GM21447 (cell line): ENCODE measurements around the gene WWOX.

Source experiments
- ATAC-seq: cut with Tn5 transposase; IDR thresholded peaks from one replicate; pipeline ENCODE4 v1.9.1; 2021; ENCODE audit not compliant: unreplicated experiment

Gene WWOX

DNA sequence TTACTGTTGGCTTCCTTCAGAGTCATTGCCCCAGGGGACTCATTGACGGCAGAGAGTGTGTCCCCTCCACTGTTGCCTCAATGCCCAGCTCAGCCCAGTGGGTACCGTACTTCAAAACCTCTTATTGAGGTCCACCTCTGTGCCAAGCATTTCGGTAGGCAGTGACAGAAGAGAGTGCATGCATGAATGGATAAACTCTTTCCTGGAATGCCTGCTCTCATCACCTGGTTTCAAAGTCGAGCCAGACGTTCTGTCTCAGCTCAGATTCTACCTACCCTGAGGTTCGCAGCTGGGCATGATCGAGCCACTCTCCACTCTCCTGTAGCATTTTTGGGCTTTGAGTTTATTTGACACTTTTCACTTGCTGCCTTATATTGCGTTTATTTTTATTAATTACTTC is 854.1 kb downstream of the WWOX start:
- no peak for ATAC-seq

DNA sequence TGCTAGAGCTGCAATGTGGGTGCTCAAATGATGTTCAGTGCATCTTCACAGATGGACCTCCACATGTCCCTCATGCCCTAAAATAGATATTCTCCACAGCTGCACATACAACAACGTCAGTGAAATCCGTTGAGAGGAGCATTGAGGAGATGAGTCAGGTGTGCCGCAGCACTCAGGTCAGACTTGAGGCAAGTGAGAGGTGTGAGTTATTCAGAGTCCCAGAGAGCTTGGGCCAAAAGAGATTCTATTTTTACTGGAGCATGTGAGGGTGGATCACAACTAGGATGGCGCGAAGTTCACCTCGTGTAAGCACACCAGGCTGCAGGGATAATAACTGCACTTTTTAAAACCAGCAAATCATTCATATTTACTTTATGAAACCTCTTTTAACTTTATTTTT is 855.8 kb downstream of the WWOX start:
- ATAC-seq: no peak

DNA sequence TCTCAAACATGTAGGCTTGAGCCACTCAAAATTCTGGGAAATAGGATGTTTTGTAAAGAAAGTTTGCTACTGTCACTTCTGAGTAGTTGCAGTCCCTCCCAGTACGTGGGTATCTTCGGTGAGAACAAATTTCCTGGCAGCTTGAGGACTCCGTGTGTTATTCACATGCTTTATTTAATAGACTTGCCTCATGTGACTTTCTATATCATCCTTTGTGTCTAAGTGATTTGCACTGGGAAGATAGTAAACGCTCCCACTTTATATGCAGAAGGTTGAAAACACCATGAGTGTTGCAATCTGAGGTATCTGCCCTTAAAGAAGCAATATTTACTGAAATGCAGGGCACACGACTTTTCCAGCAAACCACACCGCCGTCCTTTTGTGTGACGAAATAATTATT is 857.4 kb downstream of the WWOX start:
- ATAC-seq: no peak

DNA sequence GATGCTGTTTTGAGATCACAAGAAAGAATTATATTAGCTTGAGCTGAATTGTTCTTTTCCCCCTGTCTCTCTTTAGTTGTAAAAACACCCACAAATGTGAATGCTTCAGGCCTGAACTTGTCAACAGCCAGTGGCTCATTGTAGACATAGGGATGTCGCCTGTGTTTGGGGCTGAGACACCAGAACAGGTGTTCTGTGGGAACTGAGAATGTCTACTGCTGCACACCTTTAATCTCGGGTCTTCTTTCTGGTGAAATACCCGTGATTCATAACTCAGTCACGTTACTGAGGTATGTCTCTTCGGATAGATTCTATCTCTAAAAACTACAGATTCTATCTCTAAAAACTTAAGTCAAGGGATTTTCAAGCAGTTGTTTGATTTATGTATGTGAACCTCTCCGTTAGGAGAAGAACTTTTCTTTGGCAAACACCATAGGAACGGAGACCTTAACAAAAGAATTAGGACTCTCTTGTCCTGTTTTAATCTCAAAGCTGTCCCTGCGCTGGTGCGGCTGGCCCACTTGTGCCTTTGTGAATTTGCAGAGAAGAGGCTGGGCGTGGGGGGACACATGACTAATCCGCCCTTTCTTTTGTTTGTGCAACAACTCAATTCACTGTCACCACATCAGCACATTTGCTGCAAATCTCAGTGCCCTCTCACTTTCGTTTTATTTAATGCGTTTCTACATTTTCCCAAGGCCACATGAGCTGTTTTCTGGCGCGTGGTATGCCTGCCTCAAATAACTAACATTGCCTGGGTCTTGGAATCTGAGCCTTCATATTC is 858.1 kb downstream of the WWOX start:
- ATAC-seq: no peak

DNA sequence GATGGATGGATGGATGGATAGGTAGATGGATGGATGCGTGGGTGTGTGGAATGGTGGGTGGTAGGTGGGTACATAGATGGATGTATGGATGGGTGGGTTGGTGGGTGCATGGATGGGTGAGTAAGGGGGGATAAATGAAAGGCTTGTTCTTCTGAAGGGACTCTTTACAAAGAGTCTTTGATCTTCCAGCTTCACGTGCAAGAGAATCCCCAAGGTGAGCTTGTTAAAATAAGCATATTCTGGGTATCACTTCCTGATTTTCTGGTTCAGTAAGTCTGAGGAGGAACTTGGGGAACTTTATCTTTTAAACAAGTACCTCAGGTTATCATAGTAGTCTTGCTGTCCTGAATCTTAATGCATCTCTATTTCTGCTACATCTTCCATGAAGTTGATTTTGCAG is 862.0 kb downstream of the WWOX start:
- no peak for ATAC-seq

DNA sequence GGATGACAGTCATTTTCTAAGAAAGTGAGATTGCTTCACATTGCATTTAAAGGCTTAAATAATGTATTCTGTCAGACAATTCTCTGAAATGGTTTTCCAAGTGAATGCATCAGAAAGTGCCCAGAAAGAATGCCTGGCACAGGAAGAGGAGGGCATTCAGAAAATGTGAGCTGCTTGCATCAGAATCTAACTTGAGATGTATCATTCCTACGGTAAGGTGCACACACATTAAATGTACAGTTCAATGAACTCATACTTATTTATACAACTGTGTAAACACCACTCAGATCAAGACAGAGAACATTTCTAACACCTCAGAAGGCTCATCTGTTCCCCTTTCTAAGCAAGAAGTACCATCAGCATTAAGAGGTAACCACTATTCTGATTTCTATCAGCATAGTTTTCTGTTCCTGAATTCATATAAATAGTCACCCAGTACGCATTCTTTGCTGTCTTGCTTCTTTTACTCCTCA is 863.0 kb downstream of the WWOX start:
- ATAC-seq: peak; percentile 90

DNA sequence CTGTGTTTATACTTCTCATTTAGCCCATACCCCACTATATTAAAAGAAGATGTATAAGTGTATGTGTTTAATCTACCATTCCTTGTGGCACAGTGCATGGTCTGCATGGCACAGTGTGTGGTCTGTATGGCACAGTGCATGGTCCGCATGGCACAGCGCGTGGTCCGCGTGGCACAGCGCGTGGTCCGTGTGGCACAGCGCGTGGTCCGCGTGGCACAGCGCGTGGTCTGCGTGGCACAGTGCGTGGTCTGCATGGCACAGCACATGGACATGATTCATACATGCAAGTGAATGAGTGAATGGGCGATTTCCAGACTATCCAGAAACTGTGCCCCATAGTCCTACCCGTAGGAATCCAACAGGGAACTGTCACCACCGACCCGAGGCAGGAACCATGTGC is 868.5 kb downstream of the WWOX start:
- no peak for ATAC-seq

DNA sequence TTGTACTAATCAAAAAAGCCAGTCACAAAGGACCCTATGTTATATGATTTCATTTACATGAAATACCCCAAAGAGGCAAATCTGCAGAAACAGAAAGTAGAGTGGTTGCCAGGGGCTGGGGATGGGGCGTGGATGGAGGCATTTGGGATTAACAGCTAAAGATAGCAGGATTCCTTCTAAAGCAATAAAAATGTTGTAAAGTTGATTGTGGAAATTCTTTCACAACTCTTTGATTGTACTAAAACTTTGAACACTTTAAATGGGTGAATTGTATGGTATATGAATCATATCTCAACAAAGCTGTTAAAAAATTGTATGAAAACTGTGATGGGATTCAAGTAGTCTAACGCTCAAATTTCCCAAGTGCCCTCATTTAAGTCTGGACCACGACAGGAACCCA is 870.3 kb downstream of the WWOX start:
- ATAC-seq: no peak

DNA sequence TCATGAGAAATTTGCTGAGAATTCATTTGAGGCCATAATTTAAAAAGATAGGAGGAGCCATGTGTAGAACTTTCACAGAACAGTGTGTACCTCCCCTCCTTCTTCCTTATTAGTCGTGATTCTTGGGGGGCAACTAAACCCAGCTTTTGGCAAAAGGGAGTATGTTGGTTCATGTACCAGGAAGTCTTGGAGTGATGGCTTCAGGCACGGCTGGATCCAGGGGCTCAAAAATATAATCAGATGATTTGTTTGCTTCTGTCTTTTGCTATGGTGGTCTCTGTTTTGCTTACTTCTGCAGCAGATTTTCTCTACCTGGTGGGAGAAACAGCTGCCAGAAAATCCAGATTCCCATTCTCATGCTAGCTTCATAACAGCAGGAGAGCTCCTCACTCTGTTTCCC is 871.2 kb downstream of the WWOX start:
- ATAC-seq: no peak

DNA sequence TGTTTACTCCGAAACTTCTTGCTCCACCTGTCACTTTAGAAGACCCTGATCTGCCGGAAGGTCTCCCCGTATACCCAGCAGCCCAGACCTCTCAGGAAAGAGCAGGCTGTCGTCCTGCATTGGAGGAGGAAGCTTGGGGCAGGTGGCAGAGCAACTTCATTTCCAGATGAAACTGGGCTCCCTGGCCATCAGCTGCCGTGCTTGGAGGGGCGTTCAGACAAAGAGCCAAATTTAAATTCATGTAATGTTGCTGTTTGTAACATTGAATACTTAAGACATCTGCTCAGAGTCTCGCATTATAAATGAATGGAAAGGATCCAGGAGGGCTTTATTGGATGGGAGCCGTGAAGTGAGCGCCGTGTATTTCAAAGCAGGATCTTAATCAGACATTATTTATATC is 872.6 kb downstream of the WWOX start:
- no peak for ATAC-seq

DNA sequence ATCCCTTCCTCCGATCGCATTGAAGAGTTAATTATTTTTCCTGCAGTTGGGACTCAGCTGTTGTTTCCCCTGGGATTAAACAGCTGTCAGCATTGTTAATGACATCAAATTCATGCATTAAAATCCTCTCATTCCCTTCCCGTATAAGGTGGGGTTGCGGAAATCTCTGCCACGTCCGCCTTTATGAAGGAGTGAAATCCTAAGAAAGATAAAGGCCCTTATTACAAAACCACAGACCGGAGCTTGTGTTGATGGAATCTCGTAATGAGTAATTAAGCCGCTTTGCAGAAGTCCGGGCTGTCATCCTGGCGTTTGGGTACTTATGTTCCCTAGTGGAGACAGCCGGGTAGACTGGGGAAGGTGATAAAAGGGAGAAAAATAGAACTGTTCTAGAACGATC is 873.5 kb downstream of the WWOX start:
- ATAC-seq: no peak

DNA sequence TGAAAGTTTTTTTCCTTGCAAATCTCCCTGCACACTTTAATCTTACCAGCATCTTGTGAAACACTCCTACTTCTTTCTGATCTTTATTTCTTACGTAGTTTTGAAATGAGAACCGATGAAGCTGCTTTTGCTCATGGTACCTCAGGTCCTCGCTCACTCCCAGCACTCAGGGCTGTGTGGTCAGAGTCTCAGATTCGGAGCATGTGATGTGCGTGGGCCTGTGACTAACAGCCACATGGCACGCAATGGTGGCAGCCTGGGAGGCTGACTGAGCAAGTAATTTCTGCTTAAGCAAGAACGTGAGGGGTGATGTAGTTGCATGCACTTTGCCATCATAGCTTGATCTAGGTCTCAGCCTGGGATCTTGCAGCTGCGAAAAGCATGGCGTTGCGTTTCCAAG is 876.8 kb downstream of the WWOX start:
- ATAC-seq: no peak

DNA sequence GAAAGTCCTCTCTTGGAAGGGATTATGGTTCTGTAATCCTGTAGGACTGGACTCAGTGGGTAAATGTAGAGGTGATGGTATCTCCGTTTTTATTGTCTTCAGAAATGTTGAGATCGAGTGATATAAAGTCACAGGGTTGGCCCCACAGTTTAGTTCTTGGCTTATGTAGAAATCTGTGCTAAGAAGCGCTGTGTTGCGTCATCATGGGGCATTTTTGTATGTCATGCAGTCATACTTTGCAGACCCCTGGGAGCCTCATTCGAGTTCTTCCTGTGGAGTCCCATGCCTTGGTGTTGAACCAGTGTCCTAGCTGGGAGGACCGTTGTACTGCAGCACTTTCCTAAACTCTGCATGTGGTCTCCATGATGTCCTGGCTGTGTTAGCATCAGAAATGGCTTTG is 881.4 kb downstream of the WWOX start:
- no peak for ATAC-seq

DNA sequence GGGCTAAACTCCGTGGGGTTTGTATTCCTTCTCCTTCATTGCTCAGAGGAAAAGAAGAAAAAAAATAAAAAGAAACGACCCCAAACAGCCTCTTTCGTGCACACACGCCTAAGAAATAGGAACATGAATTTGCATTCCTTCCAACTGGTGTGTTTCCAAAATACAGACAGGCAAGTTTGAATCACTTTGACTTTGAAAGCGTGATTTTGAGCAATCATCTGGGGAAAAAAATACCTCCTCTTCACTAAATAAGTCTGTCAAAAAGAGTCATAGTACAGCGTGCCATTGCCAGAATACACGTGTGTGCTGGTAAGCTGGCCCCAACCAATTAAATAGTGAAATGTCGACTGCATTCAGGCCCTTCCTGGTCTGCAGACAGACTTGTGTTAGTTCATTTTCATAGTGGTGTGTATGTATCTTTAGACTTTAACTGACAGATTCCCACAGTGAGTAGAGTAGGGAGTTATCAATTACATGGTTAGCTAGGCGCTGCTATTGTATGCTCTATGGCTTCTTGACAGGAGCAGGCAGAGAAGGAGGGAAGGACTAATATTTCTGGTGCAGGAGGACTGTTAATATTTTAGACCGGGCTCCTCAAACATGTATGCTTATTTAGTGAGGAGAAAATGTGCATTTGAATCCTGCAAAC is 882.8 kb downstream of the WWOX start:
- ATAC-seq: no peak

DNA sequence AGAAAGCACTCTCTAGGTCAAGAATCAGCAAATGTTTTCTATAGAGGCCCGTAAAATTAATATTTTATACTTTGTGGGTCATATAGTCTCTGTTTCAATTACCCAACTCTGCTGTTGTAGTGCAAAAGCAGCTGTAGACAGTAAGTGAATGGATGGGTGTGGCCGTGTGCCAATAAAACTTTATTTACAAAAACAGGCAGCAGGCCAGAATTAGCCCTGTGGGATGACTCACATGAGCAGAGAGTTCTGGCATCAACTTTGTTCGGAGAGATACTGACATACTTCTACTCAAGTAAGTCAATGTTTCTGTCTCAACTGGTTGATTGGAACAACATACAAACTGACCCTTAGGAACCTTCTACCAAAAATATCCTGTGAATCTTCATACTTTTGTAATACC is 884.9 kb downstream of the WWOX start:
- ATAC-seq: no peak

DNA sequence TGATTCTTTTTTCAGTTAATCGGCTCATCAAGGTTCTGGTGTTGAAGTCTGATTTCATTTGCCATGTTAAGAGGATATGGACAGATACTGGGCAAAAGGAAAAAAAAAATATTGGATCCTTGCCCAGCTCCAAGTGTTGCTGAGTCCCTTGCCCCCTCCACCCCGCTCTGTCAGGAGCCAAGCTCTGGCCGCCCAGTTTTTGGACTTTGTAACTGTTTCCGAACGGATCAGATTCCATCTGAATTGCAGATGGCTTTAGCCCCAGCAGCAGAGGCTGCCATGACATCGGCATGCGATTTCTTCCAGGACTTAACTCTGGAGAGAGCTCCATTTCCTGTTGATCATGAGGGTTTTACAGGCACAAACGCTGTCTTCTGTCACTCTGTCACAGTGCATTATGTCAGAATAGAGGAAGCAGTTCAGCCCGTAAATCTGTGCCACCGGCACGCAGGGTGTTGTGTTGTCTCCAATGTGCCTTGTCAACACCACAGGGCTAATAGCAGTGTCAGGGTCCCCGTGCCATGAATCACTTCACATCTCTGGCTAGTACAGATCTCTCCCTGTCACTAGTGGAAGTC is 885.5 kb downstream of the WWOX start:
- ATAC-seq: no peak

DNA sequence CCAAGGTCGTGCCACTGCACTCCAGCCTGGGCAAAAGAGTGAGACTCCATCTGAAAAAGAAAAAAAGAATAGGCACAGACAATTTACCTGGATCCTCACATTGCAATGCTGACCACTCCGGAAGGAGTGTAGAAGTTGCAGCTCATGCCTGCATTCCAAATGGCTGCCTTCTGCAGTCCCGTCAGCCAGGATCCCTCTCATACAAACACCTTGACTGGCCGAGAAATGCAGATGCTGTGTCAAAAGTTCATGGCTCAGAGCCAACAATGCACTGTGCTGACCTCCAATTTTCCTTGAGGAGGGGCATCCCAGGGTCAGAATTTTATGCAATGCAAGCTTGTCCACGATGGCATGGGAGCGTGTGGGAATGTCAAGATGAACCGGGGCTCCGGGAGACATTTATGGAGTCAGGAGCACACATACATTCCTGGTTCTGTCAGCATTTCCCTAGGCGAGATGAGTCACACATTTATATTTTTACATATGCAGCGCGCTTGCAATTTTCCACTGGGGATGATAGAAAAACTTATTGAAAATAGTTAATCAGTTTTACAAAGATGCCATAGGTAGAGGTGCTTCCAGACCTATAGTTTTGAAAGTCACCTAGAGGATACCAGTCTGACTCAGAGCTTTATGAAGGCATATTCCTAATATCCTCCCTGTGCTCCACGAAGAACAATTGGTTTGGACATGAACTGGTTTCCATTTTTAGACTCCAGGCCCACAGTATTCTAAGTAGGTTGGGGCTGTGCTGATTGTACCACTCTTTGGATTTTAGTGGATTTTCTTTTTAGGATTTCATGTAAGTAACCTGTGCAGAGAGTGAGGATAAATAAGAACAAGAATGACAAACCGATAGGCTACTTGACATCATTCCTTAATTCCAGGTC is 886.5 kb downstream of the WWOX start:
- no peak for ATAC-seq

DNA sequence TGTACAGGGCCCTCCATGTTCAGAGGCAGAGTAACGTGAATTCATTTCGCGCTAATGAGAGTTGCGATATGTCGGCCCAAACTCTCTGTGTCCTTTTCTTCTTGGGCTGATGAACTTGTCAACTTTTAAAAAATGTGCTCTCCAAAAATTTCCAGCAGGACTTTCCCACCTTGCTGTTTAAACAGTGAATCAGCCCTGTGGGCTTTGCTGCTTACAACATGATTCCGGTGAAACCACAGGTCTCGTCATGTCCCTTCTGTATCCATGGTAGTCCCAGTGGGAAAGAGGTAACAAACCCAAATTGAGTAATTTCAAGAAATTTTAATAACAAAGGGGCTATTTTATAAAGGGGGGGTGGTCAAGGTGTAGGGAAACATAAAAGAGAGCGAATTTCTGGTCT is 888.2 kb downstream of the WWOX start:
- no peak for ATAC-seq

DNA sequence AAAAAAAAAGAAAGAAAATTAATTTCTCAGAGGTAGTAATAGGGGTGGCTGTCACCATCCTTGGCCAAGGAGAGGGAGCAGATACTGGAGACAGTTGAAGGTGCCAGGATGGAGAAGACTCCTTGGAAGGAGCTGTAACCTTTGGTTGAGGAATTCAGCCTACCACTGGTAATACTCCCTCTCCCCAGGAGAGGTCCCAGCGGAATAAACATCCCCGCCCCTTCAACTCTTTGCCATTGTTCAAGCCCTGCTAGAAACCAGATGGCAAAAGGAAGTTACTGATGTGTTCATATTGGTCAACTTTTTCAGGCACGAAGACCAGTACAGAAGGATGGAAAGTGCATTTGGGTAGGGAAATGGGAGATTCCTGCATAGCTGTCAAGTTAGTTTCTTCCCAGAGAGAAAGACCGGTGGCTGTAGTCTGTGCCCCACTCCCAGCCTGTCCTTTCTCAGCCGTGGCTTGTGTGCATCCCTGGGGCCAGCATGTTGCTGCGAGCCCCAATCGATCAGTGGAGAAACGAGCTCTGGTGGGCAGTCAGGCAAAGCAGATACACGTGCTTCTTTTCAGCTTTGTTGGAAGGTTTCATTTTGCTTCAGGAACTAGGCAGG is 889.0 kb downstream of the WWOX start:
- no peak for ATAC-seq

DNA sequence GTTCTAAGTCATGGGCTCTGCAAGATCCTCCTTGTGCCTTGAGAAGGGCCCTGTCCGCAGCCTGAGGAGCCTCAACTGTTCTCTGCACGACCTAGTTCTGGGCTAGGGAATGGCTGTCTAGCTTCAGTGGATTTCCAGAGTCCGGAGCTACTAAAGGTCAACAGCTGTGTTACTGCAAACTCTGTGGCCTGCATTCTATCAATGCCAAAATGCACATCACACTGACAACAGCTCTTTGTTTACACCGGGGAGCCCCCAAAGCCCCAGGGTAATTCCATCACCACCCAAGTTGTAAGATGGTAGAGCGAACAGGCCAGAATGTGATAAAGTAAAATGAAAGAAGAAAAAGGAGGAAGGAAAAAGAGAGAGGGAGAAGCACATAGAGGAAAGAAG is 890.9 kb downstream of the WWOX start:
- peak; percentile 18 for ATAC-seq

DNA sequence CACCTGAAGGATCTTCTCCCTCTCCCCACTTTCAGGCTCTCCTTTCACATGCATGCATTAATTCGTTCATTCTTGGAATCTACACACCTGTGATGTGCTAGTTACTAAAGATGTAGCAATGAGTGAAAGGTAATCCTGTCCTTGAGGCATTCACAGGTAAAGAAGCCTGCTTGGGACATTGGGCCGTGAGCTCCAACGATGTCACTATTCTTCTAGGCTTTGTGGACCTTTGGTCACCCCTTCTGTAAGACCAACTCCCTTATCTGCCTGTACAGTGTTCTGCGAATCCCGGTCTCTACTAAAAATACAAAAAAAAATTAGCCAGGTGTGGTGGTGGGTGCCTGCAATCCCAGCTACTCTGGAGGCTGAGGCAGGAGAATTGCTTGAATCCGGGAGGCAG is 892.5 kb downstream of the WWOX start:
- no peak for ATAC-seq
